NCI-H187 treated with DMSO at 0.1 percent for 48 hours (cell line): Measurements from ENCODE around the gene IQSEC1.

Source experiments
- DNase-seq: peaks from one replicate; lab custom pipeline; 2025; lab: John Stamatoyannopoulos, UW

IQSEC1 gene

DNA sequence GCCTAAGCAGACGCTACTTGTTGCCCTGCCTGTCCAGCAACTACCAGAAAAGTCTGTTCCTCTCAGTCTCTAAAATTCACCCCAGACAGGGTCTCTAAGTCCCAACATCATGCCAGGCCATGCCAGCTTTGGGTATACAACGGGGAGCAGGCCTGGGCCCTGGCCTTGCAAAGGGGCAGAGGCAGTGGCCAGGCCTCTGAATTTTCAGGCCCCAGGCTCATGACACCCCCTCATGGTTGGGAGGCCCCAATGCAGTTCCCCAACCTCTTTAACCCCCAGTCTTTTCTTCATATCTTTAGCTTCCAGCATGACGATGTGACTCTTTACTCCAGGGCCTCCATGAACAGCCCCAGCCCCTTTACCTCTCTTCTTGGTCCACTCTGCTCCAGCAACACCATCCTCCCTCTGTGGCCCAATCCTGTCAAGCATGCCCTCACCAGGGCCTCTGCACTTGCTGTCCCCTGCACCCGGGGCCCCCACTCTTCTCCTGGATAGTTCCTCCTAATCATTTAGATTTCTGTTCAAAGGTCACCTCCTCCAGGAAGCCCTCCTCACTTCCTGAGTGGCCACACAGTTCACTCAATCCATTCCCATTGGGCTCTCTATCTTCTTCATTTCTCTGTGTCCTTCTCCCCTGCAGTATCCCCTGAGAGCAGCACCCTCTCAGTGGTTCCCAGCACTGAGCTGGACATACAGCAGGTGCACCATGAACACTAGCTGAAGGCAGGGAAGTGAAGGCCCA, 4.8 kb downstream of the IQSEC1 start:
- no peak for DNase-seq

DNA sequence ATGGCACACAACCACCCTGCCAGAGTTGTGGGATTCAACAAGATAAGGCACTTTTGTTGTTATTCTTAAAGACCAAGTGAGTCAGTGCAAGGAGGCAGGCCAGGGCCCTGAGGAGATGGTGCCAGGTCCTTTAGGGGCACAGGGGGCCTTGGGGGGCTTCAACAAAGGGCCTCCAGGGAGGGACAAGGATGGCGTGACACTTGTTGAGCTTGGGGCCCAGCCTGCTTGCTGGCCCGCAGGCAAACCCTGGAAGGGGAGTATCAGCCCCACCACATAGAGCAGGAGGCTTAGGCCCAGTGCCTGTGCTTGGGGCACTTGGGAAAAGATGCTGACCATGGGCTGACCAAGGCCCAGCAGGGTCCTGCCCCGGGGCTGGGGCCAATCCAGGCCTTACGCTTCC, 5.5 kb downstream of the IQSEC1 start:
- DNase-seq = no peak

- DNase-seq = no peak
Observed at GRCh38 chr3:13066834-13067233, 6.4 kb downstream of the IQSEC1 start.

GRCh38 chr3:13066236-13066635, 7.0 kb downstream of the IQSEC1 start:
- no peak for DNase-seq

DNA sequence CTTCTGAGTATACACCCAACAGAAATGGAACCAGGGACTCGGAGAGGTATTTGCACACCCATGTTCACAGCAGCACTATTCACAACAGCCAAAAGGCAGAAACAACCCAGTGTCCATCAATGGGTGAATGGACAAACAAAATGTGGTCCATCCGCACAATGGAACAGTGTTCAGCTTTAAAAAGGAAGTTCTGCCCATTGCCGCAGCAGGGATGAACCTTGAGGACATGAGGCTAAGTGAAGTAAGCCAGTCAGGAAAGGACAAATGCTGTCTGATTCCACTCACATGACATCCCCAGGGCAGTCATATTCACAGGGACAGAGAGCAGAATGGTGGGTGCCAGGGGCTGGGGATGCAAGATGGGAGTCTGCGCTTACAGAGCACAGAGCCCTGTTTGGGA, 7.5 kb downstream of the IQSEC1 start:
- no peak for DNase-seq

DNA sequence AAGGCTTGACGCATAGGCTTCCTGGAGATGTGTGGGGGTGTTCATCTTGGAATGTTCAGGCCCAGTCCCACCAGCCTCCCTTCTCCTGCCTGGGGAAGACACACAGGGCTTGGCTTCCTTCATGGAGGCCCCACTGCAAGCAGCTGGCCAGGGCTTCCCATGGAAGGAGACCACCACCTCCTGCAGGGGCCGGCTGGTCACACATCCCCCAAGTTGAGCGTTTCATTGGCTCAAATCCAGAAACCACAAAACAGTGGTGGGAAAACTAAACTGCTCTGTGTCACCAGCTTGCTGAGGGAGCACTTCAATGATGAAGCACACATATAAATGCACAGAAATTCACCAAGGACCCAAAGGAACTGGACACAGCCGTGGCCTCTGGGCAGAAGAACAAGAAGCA, 8.3 kb downstream of the IQSEC1 start:
- no peak for DNase-seq

GRCh38 chr3:13064159-13064868, 8.9 kb downstream of the IQSEC1 start:
- no peak for DNase-seq

DNA sequence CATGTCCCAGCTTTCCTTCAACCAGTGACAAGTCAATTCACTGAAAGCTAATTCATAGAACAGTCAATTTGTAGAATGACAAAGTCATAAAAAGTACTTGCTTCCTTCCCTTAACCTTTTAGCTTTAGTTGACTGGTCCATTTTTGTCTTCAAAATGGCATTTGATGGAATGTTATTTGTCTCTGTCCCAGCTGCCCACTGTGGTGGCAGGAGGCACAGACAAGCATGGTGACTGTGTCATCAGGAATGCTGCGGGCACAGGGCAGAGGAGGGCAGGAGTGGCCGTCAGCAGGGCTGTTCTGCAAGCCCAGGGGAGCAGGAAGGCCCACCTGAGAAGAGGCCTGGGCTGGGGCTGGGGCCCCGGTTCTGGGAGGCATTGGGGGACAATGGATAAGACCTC, 10.0 kb downstream of the IQSEC1 start:
- DNase-seq = no peak

GRCh38 chr3:13062647-13063046, 10.6 kb downstream of the IQSEC1 start:
- no peak for DNase-seq

- no peak for DNase-seq
Observed at GRCh38 chr3:13060341-13060910, 12.8 kb downstream of the IQSEC1 start.

DNA sequence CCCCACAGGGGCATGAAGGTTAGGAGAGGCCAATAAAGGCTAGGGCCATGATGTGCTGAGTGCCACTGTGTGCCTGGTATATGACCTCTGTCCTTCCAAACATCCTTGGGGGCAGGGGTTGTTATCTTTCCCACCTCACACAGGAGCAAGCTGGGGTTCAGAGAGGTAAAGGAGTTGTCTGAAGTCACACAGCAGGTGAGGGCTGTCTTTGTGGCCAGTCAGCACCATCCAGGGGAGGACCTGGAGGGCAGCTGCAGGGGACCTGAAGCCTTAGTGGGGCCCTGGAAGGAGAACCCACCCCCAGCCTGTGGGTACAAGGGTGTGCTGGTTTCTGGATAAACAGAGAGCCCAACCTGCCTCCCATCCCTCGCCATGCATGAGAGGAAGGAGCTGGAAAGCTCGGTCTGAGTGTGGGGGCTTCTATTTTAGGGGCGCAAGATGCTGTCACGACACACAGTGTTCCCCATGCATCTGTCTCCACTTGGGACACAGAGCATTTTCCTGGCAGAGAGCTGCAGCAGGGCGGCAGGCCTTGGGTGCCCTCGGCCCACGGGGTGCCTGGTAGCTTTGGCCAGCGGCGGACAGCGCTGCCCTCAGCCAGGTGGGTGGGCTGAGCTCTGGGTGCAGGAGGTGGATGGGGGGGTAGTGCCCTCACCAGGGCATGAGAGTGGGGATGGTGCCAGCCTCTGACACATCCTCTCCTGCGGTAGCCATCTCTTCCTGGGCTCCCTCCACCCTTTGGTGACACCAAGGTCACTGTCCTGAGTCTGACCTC, 14.7 kb downstream of the IQSEC1 start:
- DNase-seq = no peak

DNA sequence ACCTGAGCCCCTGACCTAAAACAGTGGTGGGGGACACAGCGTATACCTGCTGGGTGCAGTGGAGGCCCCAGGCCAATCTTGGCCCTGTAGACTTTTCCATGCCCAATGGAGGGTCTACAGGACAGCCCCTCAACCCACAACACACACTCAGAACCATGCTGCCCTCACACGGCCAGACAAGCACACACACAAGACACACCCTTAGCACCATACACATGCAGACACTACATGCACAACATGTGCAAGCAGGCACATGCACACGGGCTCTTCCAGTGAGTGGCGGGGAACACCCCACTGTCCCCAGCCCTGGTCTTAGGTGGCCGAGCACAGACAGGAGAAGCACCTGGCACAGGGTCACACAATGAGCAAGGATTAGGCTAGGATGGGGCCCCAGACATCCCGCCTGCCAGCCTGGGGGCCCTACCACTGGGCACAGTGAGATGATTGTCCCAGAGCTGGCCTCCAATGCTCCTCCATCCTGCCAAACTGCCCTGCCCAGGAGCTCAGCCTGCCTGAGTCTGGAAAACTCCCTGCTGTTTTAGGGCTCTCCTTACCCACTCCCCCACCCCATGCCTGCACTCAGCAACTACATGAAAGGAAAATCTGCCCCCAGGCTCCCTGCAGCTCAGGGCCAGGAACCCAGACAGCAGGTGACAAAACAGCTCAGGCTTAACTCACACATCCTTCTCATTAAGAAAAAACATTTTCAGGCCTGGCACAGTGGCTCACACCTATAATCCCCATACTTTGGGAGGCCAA, 15.8 kb downstream of the IQSEC1 start:
- no peak for DNase-seq

DNA sequence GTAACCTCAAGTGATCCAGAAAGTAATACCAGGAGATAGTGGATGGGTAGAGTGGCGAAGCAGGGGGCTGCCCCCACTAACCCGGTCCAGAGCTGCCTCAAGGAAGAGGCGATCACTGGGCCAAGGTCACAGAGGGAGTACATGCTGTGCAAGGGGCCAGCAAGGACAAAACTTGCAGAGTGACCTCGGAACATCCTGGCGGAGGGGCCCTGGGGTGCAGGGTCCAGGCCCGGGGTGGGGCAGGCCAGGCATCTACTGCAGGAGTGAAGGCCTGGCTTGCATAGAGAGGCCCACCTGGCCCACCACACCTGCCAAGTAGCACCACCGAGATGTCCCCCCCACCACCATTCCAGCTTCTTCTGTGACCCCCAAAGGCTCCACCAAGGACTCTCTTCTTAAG, 17.6 kb downstream of the IQSEC1 start:
- no peak for DNase-seq

GRCh38 chr3:13054341-13055285, 18.6 kb downstream of the IQSEC1 start:
- DNase-seq = no peak

DNA sequence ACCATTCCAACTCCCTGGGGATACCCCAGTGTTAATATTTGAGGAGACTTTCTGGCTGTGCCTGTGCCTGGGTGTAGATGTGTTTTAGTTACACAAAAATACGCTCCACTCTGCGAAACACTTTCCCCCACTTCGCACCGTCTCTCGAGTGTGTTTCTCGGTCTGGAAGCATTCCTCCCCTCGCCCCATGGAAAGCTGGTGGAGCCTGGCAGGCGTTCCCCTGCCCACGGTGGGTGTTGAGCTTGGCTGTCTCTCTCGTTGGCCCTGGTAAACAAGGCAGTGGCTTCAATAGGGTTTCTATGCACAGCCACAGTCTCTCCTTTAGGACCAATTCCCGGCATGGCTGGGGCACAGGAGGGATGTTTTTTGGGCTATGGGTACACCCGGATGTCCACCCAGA, 19.3 kb downstream of the IQSEC1 start:
- no peak for DNase-seq

DNA sequence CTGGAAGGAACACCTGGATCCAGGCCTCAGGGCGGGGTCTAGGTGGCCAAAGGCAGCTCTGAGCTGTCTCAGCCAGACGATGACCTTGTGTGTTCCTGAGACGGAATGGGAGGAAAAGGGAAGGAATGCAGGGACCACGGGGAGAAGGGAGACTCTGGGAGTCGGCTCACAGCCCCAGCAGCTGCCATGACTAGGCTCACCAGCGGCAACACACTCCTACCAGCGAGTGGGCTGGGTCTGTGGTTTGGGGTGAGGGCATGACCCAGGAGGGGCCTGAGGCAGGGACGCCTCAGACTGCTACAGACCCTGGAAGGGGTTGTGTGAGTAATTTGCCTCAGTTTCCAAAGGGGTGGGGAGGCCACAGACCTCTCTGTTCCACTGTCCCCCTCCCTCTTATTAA, 19.8 kb downstream of the IQSEC1 start:
- DNase-seq = no peak

- no peak for DNase-seq
Observed at GRCh38 chr3:13052191-13052820, 20.9 kb downstream of the IQSEC1 start.

GRCh38 chr3:13051581-13051980, 21.6 kb downstream of the IQSEC1 start:
- DNase-seq = no peak

DNA sequence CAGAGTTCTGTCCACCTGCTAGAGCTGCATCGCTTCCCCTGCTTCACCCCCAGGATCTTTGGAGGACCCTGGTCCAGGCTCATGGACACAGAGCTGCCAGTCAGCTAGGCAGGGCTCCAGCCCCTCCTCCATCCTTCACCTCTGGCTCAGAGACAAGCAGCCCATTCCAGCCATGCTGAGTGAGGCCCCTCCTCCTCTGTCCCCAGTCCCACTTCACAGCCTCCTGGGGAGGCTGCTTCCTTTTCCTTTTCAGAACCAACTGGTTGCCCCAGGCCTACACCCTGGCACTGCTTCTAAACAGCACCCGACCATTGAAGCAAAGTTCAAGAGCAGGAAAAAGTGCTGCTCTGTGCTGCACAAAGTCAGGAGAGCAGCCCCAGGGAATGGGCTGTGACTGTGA, 22.2 kb downstream of the IQSEC1 start:
- DNase-seq = no peak

GRCh38 chr3:13050446-13050845, 22.8 kb downstream of the IQSEC1 start:
- no peak for DNase-seq
